IPS-20b (cell line): ENCODE results near the gene MTA3.
"Not testable (repeated sequence)": the region's sequence is repeated elsewhere in the genome, so short reads cannot be mapped to it uniquely, and the experiment has no call there.

Experiments used
- H3K27ac ChIP-seq: one replicate; pipeline ENCODE4 v1.5.1; 2013; ENCODE audit warnings: low read length
- H3K27me3 ChIP-seq: 2 replicates; pipeline ENCODE4 v1.6.1; 2013; ENCODE audit warnings: mild to moderate bottlenecking, low read length, inconsistent platforms; ENCODE audit not compliant: insufficient read depth
- H3K36me3 ChIP-seq: 2 replicates; pipeline ENCODE4 v1.6.1; 2013; ENCODE audit warnings: low read depth, mild to moderate bottlenecking, inconsistent platforms, low read length, moderate library complexity; ENCODE audit not compliant: insufficient read depth
- H3K4me1 ChIP-seq: 2 replicates; pipeline ENCODE4 v1.6.1; 2013; ENCODE audit warnings: mild to moderate bottlenecking, control low read depth, inconsistent platforms, low read length, moderate library complexity; ENCODE audit not compliant: insufficient read depth
- H3K4me3 ChIP-seq: 2 replicates; pipeline ENCODE4 v1.5.1; 2013; ENCODE audit warnings: mild to moderate bottlenecking, low read length, inconsistent platforms
- H3K9ac ChIP-seq: 2 replicates; pipeline ENCODE4 v1.6.1; 2013; ENCODE audit warnings: low read depth, mild to moderate bottlenecking, inconsistent platforms, low read length, moderate library complexity
- H3K9me3 ChIP-seq: 2 replicates; pipeline ENCODE4 v1.6.1; 2013; ENCODE audit warnings: mild to moderate bottlenecking, low read depth, low read length, inconsistent platforms; ENCODE audit not compliant: insufficient read depth

MTA3 gene

DNA sequence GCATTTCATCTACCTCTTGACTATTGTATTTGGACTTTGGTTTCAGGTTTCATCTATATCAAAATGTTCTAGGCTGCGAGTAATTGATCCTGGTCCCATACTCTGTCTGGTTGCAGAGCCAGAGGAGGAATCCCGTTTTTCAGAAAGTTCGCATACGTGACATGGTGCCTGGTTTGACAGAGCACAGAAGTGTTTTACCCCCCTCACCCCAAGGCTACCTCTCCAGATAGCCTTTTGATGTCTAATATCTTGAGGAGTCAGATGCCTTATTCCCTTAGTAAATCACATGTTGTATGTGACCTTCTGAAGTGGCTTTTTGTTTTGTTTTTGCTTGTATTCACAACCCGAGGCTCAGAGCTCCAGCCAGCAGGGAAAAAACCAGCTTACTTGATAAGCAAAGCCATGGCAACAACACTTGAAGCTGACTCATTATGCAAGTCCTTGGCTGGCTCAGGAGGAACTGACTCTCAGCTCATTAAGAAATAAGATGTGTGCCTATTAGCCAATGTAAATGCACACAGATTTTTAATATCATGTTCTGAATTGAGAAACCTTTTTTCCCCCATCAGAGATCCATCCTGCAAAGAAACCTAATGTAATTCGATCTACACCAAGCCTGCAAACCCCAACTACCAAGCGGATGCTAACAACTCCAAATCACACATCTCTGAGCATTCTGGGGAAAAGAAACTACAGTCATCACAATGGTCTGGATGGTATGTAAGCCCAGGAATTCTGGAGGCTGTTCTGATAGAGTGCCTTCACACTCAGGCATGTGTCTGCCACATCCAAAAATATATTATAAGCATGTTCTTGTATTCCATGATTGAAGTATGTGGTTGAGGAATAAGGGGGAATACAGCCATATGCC is 154.1 kb downstream of the MTA3 start:
- H3K27me3 ChIP-seq = no peaks in the 10 kb centered on the region
- H3K9ac ChIP-seq = no peak overlapping the region
- no peak overlapping the region for H3K27ac ChIP-seq
- H3K9me3 ChIP-seq = no peaks in the 10 kb centered on the region
- H3K36me3 ChIP-seq = 0 out of 2 replicates have a peak, but pooled peaks cover 3% of the 10 kb centered on the region
- no peaks in the 10 kb centered on the region for H3K4me1 ChIP-seq
- no peak overlapping the region for H3K4me3 ChIP-seq

GRCh38 chr2:42723465-42723864 is 155.0 kb downstream of the MTA3 start:
- H3K4me1 ChIP-seq = no peaks in the 10 kb centered on the region
- H3K9me3 ChIP-seq = no peaks in the 10 kb centered on the region
- H3K36me3 ChIP-seq = 0 out of 2 replicates have a peak, but pooled peaks cover 3% of the 10 kb centered on the region
- no peak overlapping the region for H3K27ac ChIP-seq
- H3K9ac ChIP-seq = no peak overlapping the region
- H3K4me3 ChIP-seq = no peak overlapping the region
- H3K27me3 ChIP-seq = no peaks in the 10 kb centered on the region

DNA sequence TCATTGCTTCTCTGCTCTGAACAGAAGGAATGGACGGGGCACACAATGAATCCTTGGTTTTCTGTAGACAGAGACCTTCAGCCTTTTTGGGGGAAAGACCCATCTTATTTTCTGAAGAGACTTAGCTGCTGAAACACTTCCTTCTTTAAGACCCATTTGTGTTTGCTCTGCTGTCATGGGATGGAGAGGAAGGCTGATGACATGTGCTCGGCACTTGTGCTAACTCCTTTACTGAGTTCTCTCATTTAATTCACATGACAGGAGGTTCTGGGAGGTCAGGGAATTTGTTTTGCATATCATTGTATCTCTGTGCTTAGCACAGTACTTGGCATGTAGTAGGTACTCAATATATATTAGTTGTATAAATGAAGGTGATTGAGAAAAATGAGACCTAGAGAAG is 156.5 kb downstream of the MTA3 start:
- Histone ChIP-seq H3K9me3 (peaks cover 4% of the 10 kb centered on the region; the same call in 1 of the 2 replicates), H3K4me1 (no peaks in the 10 kb centered on the region), H3K9ac (no peak overlapping the region), H3K36me3 (0 out of 2 replicates have a peak, but pooled peaks cover 3% of the 10 kb centered on the region), H3K27ac (no peak overlapping the region), H3K4me3 (no peak overlapping the region), H3K27me3 (no peaks in the 10 kb centered on the region)

DNA sequence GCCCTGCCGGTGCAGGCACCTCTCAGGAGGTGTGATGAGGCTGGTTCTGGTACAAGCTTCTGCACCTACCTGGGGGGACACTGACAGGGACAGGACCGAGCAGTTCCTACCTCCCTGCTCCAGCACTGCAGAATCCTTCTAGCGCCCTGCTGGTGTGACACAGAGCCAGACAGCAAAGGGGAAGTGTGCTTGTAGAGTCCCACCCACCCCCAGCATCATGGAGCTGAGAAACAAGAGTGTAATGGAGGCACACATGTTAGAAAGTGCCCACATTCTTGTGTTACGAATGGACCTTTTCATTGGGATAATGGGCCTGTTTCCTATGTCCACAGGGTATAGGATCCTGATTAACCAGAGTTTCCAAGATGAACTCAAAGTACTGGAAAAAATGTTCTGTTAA is 157.2 kb downstream of the MTA3 start:
- Histone ChIP-seq H3K9ac (no peak overlapping the region), H3K4me3 (no peak overlapping the region), H3K4me1 (no peaks in the 10 kb centered on the region), H3K27me3 (no peaks in the 10 kb centered on the region), H3K9me3 (peaks cover 7% of the 10 kb centered on the region; the same call in 1 of the 2 replicates), H3K36me3 (0 out of 2 replicates have a peak, but pooled peaks cover 3% of the 10 kb centered on the region), H3K27ac (no peak overlapping the region)

- H3K27me3 ChIP-seq = no peaks in the 10 kb centered on the region
These were observed 158.2 kb downstream of the MTA3 start for GRCh38 chr2:42726680-42727079.

DNA sequence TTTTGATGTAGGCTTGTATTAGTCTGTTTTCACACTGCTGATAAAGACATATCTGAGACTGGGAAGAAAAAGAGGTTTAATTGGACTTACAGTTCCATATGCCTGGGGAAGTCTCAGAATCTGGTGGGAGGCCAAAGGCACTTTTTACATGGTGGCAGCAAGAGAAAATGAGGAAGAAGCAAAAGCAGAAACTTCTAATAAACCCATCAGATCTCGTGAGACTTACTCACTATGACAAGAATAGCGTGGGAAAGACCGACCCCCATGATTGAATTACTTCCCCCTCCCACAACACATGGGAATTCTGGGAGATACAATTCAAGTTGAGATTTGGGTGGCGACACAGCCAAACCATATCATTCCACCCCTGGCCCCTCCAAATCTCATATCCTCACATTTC is 162.9 kb downstream of the MTA3 start:
- H3K27me3 ChIP-seq, H3K27ac ChIP-seq, H3K9ac ChIP-seq, H3K36me3 ChIP-seq, H3K4me3 ChIP-seq, H3K4me1 ChIP-seq: not testable (repeated sequence)
- H3K9me3 ChIP-seq = peaks cover 11% of the 10 kb centered on the region; the same call in 1 of the 2 replicates

More at GRCh38 chr2:42726680-42727079, 158.2 kb downstream of the MTA3 start:
- Histone ChIP-seq H3K9me3 (peaks cover 7% of the 10 kb centered on the region; the same call in 1 of the 2 replicates), H3K9ac (no peak overlapping the region), H3K27ac (no peak overlapping the region), H3K36me3 (0 out of 2 replicates have a peak, but pooled peaks cover 3% of the 10 kb centered on the region), H3K4me3 (no peak overlapping the region), H3K4me1 (no peaks in the 10 kb centered on the region)

DNA sequence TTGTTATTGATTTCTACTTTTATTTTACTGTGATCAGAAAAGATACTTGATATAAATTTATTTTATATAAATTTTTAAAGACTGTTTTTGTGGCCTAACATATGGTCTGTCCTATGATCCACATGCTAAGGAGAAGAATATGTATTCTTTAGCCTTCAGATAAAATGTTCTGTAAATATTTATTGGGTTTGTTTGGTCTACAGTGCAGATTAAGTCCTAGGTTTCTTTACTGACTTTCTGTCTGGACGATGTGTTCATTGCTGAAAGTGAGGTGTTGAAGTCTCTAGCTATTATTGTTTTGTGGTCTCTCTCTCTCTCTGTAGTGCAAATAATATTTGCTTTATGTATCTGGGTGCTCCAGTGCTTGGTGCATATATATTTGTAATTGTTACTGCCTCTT is 165.4 kb downstream of the MTA3 start:
- peaks cover 11% of the 10 kb centered on the region; the same call in 1 of the 2 replicates for H3K9me3 ChIP-seq

DNA sequence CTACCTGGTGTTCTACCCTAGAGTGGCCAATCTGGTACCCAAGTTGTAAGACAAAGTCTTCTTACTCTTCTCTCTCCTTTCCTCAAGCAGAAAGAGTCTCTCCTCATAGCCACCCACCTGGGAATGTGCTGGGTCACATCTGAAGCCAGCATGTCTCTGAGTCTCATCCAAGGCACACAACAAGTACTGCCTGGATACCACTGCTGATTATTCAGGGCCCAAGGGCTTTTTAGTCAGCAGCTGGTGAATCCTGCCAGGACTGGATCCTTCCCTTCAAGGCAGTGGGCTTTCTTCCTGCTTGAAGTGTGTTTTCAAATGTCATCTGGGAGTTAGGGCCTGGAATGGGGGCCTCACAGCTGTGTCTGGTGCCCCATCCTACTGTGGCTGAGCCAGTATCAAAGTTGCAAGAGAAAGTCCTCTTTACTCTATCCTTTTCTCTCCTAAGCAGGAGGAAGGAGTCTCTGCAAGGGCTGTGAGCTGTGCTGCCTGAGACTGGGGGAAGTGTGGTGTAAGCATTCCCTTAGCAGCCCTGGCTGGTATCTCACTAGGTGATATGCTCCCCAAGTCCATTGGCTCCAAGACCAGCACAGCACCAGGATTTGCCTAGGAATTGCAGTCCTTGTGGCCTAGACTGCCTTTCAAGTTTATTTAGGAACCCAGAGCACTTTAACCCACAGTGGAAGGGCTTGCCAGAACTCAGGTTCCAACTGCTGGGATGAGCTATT is 168.3 kb downstream of the MTA3 start:
- H3K9me3 ChIP-seq = 0 out of 2 replicates have a peak, but pooled peaks cover 4% of the 10 kb centered on the region
- H3K27me3 ChIP-seq = no peaks in the 10 kb centered on the region
- no peak overlapping the region for H3K27ac ChIP-seq
- H3K9ac ChIP-seq = no peak overlapping the region
- H3K4me1 ChIP-seq = no peaks in the 10 kb centered on the region
- peaks cover 8% of the 10 kb centered on the region; the same call in 1 of the 2 replicates for H3K36me3 ChIP-seq
- no peak overlapping the region for H3K4me3 ChIP-seq

More for the DNA sequence above, 165.4 kb downstream of the MTA3 start:
- Histone ChIP-seq H3K36me3 (no peaks in the 10 kb centered on the region), H3K4me1 (no peaks in the 10 kb centered on the region), H3K27me3 (no peaks in the 10 kb centered on the region), H3K4me3 (no peak overlapping the region), H3K27ac (no peak overlapping the region), H3K9ac (no peak overlapping the region)

DNA sequence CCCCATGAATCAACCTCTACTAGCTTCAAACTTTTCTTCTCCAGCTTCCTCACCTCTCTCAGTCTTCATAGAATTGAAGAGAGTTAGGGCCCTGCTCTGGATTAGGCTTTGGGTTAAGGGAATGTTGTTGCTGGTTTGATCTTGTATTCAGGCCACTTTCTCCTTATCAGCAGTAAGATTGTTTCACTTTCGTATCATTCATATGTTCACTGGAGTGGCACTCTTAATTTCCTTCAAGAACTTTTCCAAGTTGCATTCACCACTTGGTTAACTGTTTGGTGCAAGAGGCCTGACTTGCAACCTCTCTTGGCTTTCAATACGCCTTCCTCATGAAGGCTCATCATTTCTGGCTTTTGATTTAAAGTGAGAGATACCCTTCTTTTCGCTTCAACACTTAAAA is 172.7 kb downstream of the MTA3 start:
- Histone ChIP-seq H3K27ac (no peak overlapping the region), H3K9me3 (no peaks in the 10 kb centered on the region), H3K9ac (no peak overlapping the region), H3K4me3 (no peak overlapping the region), H3K27me3 (no peaks in the 10 kb centered on the region), H3K36me3 (peaks cover 8% of the 10 kb centered on the region; the same call in 1 of the 2 replicates), H3K4me1 (no peaks in the 10 kb centered on the region)

DNA sequence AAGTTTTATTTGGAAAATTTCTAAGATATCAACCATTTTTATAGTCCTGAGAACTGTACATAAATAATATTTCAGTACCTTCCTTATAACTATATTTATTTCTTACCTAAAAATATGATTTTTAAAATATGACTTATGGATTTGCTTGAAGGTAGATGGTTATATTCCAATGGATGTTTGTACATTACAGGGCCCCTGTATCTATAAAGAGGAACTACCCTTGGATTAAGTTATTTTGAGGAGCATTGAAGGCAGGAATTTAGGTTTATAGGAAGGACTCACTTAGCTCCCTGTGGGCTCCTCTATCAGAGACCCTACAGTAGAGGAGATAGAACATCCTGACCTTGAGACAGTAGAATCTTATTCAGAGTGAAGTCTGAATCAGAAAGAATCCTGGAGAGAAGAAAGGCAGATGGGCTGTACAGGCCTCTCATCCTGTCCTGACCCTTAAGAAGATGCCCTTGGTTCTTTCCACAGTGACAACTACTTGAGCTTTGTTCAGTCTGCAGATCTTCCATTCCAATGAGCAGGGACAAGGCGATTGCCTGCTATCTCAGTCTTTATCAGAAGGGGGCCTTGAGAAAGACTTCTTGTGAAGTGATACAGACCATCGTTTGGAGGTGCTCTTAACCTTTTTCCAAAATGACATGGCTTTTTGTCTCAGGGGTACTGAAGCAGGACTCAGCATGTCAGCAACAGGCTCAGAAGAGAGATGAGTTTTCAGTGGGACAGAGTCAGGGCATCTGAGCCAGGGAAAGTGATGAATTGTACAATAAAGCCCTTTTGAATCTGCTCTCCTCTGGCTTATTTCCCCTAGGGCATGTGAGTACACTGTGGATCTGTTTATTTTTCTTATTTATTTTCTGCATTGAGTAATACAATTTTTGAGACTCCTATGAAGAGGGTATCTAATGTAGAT is 174.6 kb downstream of the MTA3 start:
- no peak overlapping the region for H3K4me3 ChIP-seq
- H3K27ac ChIP-seq = no peak overlapping the region
- H3K4me1 ChIP-seq = no peaks in the 10 kb centered on the region
- no peaks in the 10 kb centered on the region for H3K9me3 ChIP-seq
- peaks cover 8% of the 10 kb centered on the region; the same call in 1 of the 2 replicates for H3K36me3 ChIP-seq
- H3K27me3 ChIP-seq = no peaks in the 10 kb centered on the region
- no peak overlapping the region for H3K9ac ChIP-seq

DNA sequence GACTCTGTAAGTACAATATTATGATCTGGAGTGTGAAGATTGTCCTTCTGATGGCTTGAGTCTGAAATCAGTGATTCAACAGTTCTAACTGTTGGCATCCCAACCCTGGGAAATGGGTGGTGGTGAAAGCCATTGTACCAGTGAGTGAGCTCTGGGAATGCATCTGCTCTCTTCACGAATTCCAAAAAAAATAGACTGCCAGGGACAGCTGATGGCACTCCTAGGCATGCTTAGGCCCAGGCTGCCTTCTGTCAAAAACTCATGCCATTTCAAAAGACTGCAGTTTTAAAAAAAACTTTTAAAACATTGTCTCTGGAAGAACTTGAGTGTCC is 175.2 kb downstream of the MTA3 start:
- Histone ChIP-seq H3K27ac (no peak overlapping the region), H3K9ac (no peak overlapping the region), H3K36me3 (peaks cover 8% of the 10 kb centered on the region; the same call in 1 of the 2 replicates), H3K4me1 (no peaks in the 10 kb centered on the region), H3K27me3 (no peaks in the 10 kb centered on the region), H3K9me3 (no peaks in the 10 kb centered on the region), H3K4me3 (no peak overlapping the region)
